Endothelial cell of umbilical vein (primary cell): ENCODE data around the gene ZBTB21.

Experiments used
- CTCF ChIP-seq, 2 donors: IDR thresholded peaks; 1 replicate in 1 of 2; 2 replicates in 1 of 2; pipeline ENCODE4 v1.5.1; 2011; ENCODE audit warnings: low read length in 2 of 2, mild to moderate bottlenecking in 2 of 2, moderate library complexity in 2 of 2, control low read depth in 1 of 2, inconsistent platforms in 1 of 2, low read depth in 1 of 2; ENCODE audit not compliant: insufficient read depth in 1 of 2; ENCODE audit errors: extremely low read depth in 1 of 2
- EZH2 ChIP-seq: IDR thresholded peaks from 2 replicates; pipeline ENCODE4 v1.6.1; 2012; ENCODE audit warnings: borderline replicate concordance, low read depth, mild to moderate bottlenecking, moderate library complexity, low read length, inconsistent platforms; ENCODE audit not compliant: severe bottlenecking
- POLR2A ChIP-seq: IDR thresholded peaks from 2 replicates; pipeline ENCODE4 v1.6.1; 2012; ENCODE audit warnings: low read depth, mild to moderate bottlenecking, control low read depth, low read length

- TF ChIP-seq CTCF (IDR thresholded peaks at IDR 0.05; ENCODE audit: extremely low read depth in 1 of 2, insufficient read depth in 1 of 2, low read depth in 1 of 2, low read length in 2 of 2) = no peak
- no peak for TF ChIP-seq POLR2A
- no peak for TF ChIP-seq EZH2
Observed at GRCh38 chr21:41975391-41976272, 34.5 kb downstream of the ZBTB21 start.
